Fibroblast of lung (primary cell): ENCODE results near the gene CHCHD6. TPM values are rescaled to one million over a fixed set of nuclear protein-coding genes. Genes with fewer than 3 reads are reported as not detected.

Experiments
- DNase-seq, 2 donors: peaks; one replicate each; pipeline versions ENCODE4 v3.0.0 to v3.0.0-alpha.2; 2010; ENCODE audit warnings: low read depth in 2 of 2
- H2AFZ ChIP-seq: 2 replicates; pipeline ENCODE4 v1.5.1; 2012; ENCODE audit warnings: low read length, control low read depth, inconsistent platforms
- H3K27ac ChIP-seq: 2 replicates; pipeline ENCODE4 v1.5.1; 2011; ENCODE audit warnings: low read length, control low read depth; ENCODE audit not compliant: insufficient read depth
- H3K27me3 ChIP-seq: 2 replicates; pipeline ENCODE4 v1.5.1; 2011; ENCODE audit warnings: mild to moderate bottlenecking, low read length; ENCODE audit not compliant: control insufficient read depth, insufficient read depth
- H3K36me3 ChIP-seq: 2 replicates; pipeline ENCODE4 v1.5.1; 2011; ENCODE audit warnings: low read length; ENCODE audit not compliant: control insufficient read depth, insufficient read depth
- H3K4me1 ChIP-seq: 2 replicates; pipeline ENCODE4 v1.5.1; 2011; ENCODE audit warnings: low read length; ENCODE audit not compliant: control insufficient read depth, insufficient read depth; ENCODE audit errors: extremely low read depth
- H3K4me2 ChIP-seq: 2 replicates; pipeline ENCODE4 v1.5.1; 2011; ENCODE audit warnings: low read length, control low read depth; ENCODE audit not compliant: insufficient read depth; ENCODE audit errors: extremely low read depth
- H3K4me3 ChIP-seq, 4 experiments: fragments of 200-600 bp in 1 of 4; sonication (generic) in 1 of 4; replicated peaks in 1 of 4; 2 replicates each; pipeline ENCODE4 v1.5.1; 2011 to 2016; ENCODE audit warnings: low read length in 4 of 4, low read depth in 3 of 4, mild to moderate bottlenecking in 3 of 4, control low read depth in 2 of 4, inconsistent platforms in 1 of 4, mixed read lengths in 1 of 4; ENCODE audit not compliant: insufficient read depth in 1 of 4; ENCODE audit errors: control extremely low read depth in 1 of 4
- H3K79me2 ChIP-seq: 2 replicates; pipeline ENCODE4 v1.5.1; 2012; ENCODE audit warnings: mild to moderate bottlenecking, low read length, inconsistent platforms; ENCODE audit not compliant: control insufficient read depth, insufficient read depth
- H3K9ac ChIP-seq: 2 replicates; pipeline ENCODE4 v1.5.1; 2011; ENCODE audit warnings: mild to moderate bottlenecking, low read length, control low read depth; ENCODE audit not compliant: insufficient read depth
- H3K9me3 ChIP-seq: 2 replicates; pipeline ENCODE4 v1.5.1; 2012; ENCODE audit warnings: low read depth, low read length; ENCODE audit not compliant: control insufficient read depth, insufficient read depth
- H4K20me1 ChIP-seq: 2 replicates; pipeline ENCODE4 v1.5.1; 2011; ENCODE audit warnings: low read length; ENCODE audit not compliant: control insufficient read depth, insufficient read depth; ENCODE audit errors: extremely low read depth
- EZH2 ChIP-seq: IDR thresholded peaks from 2 replicates; pipeline ENCODE4 v1.5.1; 2012; ENCODE audit warnings: low read length, control low read depth, mild to moderate bottlenecking; ENCODE audit errors: missing control alignments
- polyA plus RNA-seq, 2 donors: library from polyadenylated mRNA; depleted of rRNA in 1 of 2; stranded (reverse) in 1 of 2; unstranded in 1 of 2; fragments of >200 nt; gene quantifications; 2 replicates each; pipeline ENCODE4 v1.2.1, GENCODE V29; 2011 to 2012; ENCODE audit warnings: missing spikeins in 1 of 2
- total RNA-seq: library from RNA; depleted of rRNA; stranded (reverse); fragments of >200 nt; gene quantifications from 2 replicates; pipeline ENCODE4 v1.2.1, GENCODE V29; 2014
- TF ChIP-seq, protein P1 (sequence below), 2 donors: IDR thresholded peaks in 1 of 2; conservative IDR thresholded peaks in 1 of 2; 1 replicate in 1 of 2; 2 replicates in 1 of 2; pipeline ENCODE4 v1.5.1; 2011 to 2012; ENCODE audit warnings: low read length in 2 of 2, control low read depth in 1 of 2, inconsistent platforms in 1 of 2, low read depth in 1 of 2, mild to moderate bottlenecking in 1 of 2

Gene CHCHD6
- total and polyA plus RNA-seq, 2 donors (not counting 1 experiment from before 2014, with no cell fraction given) = 9.5 to 11.1 TPM

DNA sequence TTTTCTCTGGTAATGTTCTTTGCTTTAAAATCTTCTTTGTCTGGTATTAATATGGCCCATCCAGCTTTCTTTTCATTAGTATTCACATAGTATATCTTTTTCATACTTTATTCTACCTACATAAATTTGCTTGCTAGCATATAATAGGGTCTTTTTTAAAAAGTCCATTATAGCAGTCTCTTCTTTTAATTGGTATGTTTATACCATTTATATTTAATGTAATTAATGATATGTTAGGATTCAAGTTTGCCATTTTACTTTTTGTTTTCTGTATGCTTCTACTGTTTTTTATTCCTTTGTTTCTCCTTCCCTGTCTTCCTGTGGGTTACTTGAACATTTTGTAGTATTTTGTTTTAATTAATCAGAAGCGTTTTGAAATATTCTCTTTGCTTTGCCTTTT is 89.0 kb downstream of the CHCHD6 start:
- no peak overlapping the region for H2AFZ ChIP-seq
- no peaks in the 10 kb centered on the region for H3K9me3 ChIP-seq
- no peak overlapping the region for H3K4me3 ChIP-seq
- no peak overlapping the region for H3K27ac ChIP-seq
- no peak overlapping the region for H3K9ac ChIP-seq
- H3K4me1 ChIP-seq = no peaks in the 10 kb centered on the region
- no peak overlapping the region for H3K4me2 ChIP-seq
- no peaks in the 10 kb centered on the region for H3K79me2 ChIP-seq
- H4K20me1 ChIP-seq = no peaks in the 10 kb centered on the region
- DNase-seq = no peak
- H3K27me3 ChIP-seq = no peaks in the 10 kb centered on the region
- no peaks in the 10 kb centered on the region for H3K36me3 ChIP-seq
- TF ChIP-seq, protein P1, sequence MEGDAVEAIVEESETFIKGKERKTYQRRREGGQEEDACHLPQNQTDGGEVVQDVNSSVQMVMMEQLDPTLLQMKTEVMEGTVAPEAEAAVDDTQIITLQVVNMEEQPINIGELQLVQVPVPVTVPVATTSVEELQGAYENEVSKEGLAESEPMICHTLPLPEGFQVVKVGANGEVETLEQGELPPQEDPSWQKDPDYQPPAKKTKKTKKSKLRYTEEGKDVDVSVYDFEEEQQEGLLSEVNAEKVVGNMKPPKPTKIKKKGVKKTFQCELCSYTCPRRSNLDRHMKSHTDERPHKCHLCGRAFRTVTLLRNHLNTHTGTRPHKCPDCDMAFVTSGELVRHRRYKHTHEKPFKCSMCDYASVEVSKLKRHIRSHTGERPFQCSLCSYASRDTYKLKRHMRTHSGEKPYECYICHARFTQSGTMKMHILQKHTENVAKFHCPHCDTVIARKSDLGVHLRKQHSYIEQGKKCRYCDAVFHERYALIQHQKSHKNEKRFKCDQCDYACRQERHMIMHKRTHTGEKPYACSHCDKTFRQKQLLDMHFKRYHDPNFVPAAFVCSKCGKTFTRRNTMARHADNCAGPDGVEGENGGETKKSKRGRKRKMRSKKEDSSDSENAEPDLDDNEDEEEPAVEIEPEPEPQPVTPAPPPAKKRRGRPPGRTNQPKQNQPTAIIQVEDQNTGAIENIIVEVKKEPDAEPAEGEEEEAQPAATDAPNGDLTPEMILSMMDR (conservative IDR thresholded peaks at IDR 0.05 in 1 of 2, IDR thresholded peaks at IDR 0.05 in 1 of 2; ENCODE audit: low read depth in 1 of 2, low read length in 2 of 2) = no peak
- no peak for TF ChIP-seq EZH2

DNA sequence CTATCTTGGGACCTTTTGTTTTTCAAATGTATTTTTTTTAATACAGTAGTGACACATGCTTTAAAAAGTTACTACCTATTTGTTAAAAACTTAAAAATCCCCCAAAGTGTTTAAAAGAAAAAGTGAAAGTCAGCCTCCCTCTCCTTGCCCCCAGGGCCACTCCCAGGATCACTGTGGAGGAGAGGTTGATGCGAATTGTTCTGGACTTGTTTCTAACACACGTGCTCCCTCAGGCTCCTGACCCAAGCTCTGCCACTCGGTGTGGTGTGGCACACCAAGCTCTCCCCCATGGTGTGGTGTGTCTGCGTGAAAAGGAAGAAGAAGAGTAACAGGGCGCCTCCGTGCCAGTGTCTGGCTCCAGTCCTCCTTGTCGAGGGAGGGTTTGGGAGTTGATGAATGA is 93.5 kb downstream of the CHCHD6 start:
- H3K4me1 ChIP-seq = no peaks in the 10 kb centered on the region
- H3K4me3 ChIP-seq = no peak overlapping the region
- H3K9ac ChIP-seq = no peak overlapping the region
- no peaks in the 10 kb centered on the region for H3K36me3 ChIP-seq
- no peak overlapping the region for H3K4me2 ChIP-seq
- no peaks in the 10 kb centered on the region for H3K27me3 ChIP-seq
- no peaks in the 10 kb centered on the region for H3K9me3 ChIP-seq
- no peak overlapping the region for H3K27ac ChIP-seq
- no peak overlapping the region for H2AFZ ChIP-seq
- TF ChIP-seq, protein P1 (conservative IDR thresholded peaks at IDR 0.05 in 1 of 2, IDR thresholded peaks at IDR 0.05 in 1 of 2; ENCODE audit: low read depth in 1 of 2, low read length in 2 of 2) = no peak
- TF ChIP-seq EZH2 = no peak
- H3K79me2 ChIP-seq = no peaks in the 10 kb centered on the region
- no peaks in the 10 kb centered on the region for H4K20me1 ChIP-seq
- no peak for DNase-seq

DNA sequence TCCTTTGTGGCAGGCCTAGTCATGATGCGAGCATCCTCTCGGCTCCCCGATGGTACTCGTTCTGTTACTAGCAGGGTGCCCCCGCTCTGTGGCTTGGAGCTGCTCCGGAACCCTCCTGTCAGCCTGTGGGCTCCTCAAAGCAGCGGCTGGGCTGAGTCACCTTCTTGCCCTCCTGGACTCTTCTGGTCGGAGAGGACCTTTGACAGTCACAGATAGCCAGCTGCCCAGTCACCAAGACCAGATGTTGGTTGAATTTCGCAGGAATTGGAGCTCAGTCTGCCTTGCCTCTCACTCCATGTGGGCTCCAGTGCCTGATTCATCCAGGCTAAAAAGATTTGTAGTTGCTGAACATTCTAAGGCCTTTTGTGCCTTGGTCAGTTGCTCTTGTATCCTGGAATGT is 94.5 kb downstream of the CHCHD6 start:
- H3K36me3 ChIP-seq = no peaks in the 10 kb centered on the region
- H4K20me1 ChIP-seq = no peaks in the 10 kb centered on the region
- H3K9me3 ChIP-seq = no peaks in the 10 kb centered on the region
- H2AFZ ChIP-seq = no peak overlapping the region
- no peak overlapping the region for H3K27ac ChIP-seq
- no peaks in the 10 kb centered on the region for H3K4me1 ChIP-seq
- H3K27me3 ChIP-seq = no peaks in the 10 kb centered on the region
- no peak overlapping the region for H3K4me2 ChIP-seq
- TF ChIP-seq EZH2 = no peak
- TF ChIP-seq, protein P1 (conservative IDR thresholded peaks at IDR 0.05 in 1 of 2, IDR thresholded peaks at IDR 0.05 in 1 of 2; ENCODE audit: low read depth in 1 of 2, low read length in 2 of 2) = no peak
- H3K9ac ChIP-seq = no peak overlapping the region
- H3K4me3 ChIP-seq = no peak overlapping the region
- peak in 1 of 2 donors; percentile 78 for DNase-seq
- no peaks in the 10 kb centered on the region for H3K79me2 ChIP-seq
